ENCODE data around the gene ZNF467. TPM values are rescaled to one million over a fixed set of nuclear protein-coding genes. Genes with fewer than 3 reads are reported as not detected.

The ZNF467 gene
- total RNA-seq, 1 donor from 2014 or later = 2.3 TPM

DNA sequence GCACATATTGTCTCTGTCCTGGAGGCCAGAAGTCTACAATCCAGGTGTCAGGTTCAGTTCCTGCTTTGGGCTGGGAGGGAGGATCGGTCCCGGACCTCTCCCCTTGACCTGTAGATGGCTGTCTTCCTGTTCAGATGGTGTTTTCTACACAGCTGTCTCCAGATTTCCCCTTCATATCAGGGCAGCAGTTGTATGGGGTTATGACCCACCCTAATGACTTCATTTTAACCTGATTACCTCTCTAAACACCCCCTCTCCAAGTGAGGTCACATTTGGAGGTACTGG is 38.7 kb downstream of the ZNF467 start:
- H3K9me3 Mint-ChIP-seq = no peaks in the 10 kb centered on the region
- no peak for DNase-seq (ENCODE audit: low read depth, low spot score)
- no peaks in the 10 kb centered on the region for H3K36me3 Mint-ChIP-seq (ENCODE audit: low read depth)
- H3K4me3 Mint-ChIP-seq = no peak overlapping the region
- peaks cover 19% of the 10 kb centered on the region for H3K27me3 Mint-ChIP-seq (ENCODE audit: low read depth)
- no peak overlapping the region for H3K27ac Mint-ChIP-seq (ENCODE audit: unreplicated experiment)
- no peaks in the 10 kb centered on the region for H3K4me1 Mint-ChIP-seq
- TF ChIP-seq CTCF (conservative IDR thresholded peaks at IDR 0.05) = no peak

- no peaks in the 10 kb centered on the region for H3K4me1 Mint-ChIP-seq
- DNase-seq (ENCODE audit: low read depth, low spot score) = no peak
Observed at GRCh38 chr7:149733924-149734790, 39.2 kb downstream of the ZNF467 start.

GRCh38 chr7:149733131-149733923 is 40.1 kb downstream of the ZNF467 start:
- Mint-ChIP-seq H3K36me3 (ENCODE audit: low read depth) (no peaks in the 10 kb centered on the region), H3K9me3 (no peaks in the 10 kb centered on the region), H3K27ac (ENCODE audit: unreplicated experiment) (no peak overlapping the region), H3K4me3 (no peak overlapping the region), H3K27me3 (ENCODE audit: low read depth) (peaks cover 16% of the 10 kb centered on the region), H3K4me1 (no peaks in the 10 kb centered on the region)
- DNase-seq (ENCODE audit: low read depth, low spot score) = no peak
- no peak for TF ChIP-seq CTCF (conservative IDR thresholded peaks at IDR 0.05)

More at GRCh38 chr7:149733924-149734790, 39.2 kb downstream of the ZNF467 start:
- TF ChIP-seq CTCF (conservative IDR thresholded peaks at IDR 0.05) = no peak
- Mint-ChIP-seq H3K4me3 (no peak overlapping the region), H3K27ac (ENCODE audit: unreplicated experiment) (no peak overlapping the region), H3K27me3 (ENCODE audit: low read depth) (peaks cover 16% of the 10 kb centered on the region), H3K9me3 (no peaks in the 10 kb centered on the region), H3K36me3 (ENCODE audit: low read depth) (no peaks in the 10 kb centered on the region)

DNA sequence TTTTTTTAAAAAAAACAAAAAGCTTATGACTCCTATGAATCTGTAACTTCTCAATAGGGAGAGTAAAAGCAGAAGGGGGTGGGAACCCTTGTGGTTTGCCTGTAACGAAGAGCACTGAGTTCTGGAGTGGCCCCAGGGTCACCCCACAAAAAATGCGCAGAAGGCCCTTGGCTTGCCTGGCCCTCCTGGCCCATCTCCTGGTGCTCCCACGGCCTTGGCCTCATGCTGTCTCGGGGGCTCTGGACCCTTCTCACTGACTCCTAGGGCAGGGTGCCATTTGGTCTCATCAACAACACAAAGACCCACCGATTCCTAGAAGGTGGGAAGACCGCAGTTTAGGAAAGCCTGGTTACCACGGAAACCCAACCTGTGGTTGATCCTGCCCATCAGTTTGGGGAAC is 40.8 kb downstream of the ZNF467 start:
- no peaks in the 10 kb centered on the region for H3K9me3 Mint-ChIP-seq
- H3K36me3 Mint-ChIP-seq (ENCODE audit: low read depth) = no peaks in the 10 kb centered on the region
- TF ChIP-seq CTCF (conservative IDR thresholded peaks at IDR 0.05) = no peak
- H3K27me3 Mint-ChIP-seq (ENCODE audit: low read depth) = peaks cover 16% of the 10 kb centered on the region
- H3K27ac Mint-ChIP-seq (ENCODE audit: unreplicated experiment) = no peak overlapping the region
- H3K4me1 Mint-ChIP-seq = no peaks in the 10 kb centered on the region
- no peak for DNase-seq (ENCODE audit: low read depth, low spot score)
- no peak overlapping the region for H3K4me3 Mint-ChIP-seq

DNA sequence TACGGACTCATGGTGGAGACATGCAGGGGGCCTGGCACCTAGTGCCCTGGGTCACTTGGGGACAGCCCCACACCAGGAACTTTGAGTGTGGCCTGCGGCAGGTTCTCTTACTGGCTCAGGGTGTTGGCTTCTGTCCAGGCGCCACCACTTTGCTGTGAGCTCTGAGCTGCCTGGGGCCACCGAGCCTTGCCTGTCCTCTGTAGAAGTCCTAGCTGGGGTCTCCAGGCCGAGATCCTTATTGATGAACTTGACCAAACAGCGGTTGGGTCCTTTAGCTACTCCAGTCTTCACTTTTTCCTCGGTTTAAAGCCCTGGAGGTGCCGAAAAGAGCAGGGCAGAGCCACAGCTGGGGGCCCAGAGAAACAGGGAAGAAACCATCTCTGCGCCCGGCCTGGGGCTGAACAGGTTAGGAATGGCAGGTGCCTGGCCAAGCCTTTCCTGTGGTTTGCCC is 41.3 kb downstream of the ZNF467 start:
- DNase-seq (ENCODE audit: low read depth, low spot score) = no peak
- Mint-ChIP-seq H3K4me1 (no peaks in the 10 kb centered on the region), H3K27ac (ENCODE audit: unreplicated experiment) (no peak overlapping the region)

More for the DNA sequence above, 41.3 kb downstream of the ZNF467 start:
- no peak overlapping the region for H3K4me3 Mint-ChIP-seq
- H3K9me3 Mint-ChIP-seq = no peaks in the 10 kb centered on the region
- no peak for TF ChIP-seq CTCF (conservative IDR thresholded peaks at IDR 0.05)
- peaks cover 12% of the 10 kb centered on the region for H3K27me3 Mint-ChIP-seq (ENCODE audit: low read depth)
- peaks cover under 1% of the 10 kb centered on the region for H3K36me3 Mint-ChIP-seq (ENCODE audit: low read depth)

Measured in neural crest cell (in vitro differentiated cells).